Activated gamma-delta T cell treated with anti-CD3 and anti-CD28 coated beads, Interleukin-2, amount 50 U/mL, for 16 hours (primary cell): ENCODE measurements around the gene LRFN2.

ENCODE experiments used
- DNase-seq: peaks from one replicate; pipeline ENCODE4 v3.0.0-alpha.2; 2020; ENCODE audit warnings: low read depth

LRFN2 gene

DNA sequence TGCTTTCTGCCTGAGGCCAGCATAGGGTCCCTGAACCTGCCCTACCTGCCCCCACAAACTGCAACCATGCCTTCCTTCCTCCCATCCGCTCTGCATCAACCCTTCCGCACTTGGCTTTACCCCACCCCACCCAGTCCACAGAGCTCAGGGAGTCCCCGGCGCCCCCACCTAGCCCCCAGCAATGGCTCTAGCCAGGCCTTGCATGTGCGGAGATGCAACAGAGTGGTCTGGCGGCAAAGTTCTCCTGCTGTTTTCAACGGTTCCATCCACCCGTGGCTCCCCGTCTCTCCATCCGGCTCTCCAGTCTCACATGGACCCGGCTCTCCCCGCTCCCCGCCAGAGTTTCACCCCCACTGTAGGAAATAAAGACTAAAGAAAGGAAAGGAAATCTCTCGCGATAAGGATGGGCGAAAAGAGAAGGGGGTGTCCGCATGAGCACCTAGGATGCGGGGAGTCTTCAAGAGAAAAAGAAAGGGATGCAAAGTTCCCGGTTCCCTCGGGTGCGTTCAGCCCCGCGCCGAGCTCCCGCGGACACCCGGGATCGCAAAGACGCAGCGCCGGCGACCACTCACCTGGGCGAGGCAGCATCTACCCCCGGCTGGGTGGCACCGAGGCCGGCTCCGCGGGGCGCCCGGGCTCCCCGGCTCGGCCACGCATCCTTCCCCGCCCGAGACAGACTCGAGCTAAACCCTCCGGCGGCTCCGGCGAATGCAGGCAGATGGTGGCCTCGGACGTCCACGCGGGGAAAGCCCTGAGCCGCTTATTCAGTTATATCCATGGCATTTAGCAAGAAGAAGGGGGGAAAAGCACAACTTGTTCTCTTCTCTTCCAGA lies 579 bp downstream of the LRFN2 start:
- no peak for DNase-seq

DNA sequence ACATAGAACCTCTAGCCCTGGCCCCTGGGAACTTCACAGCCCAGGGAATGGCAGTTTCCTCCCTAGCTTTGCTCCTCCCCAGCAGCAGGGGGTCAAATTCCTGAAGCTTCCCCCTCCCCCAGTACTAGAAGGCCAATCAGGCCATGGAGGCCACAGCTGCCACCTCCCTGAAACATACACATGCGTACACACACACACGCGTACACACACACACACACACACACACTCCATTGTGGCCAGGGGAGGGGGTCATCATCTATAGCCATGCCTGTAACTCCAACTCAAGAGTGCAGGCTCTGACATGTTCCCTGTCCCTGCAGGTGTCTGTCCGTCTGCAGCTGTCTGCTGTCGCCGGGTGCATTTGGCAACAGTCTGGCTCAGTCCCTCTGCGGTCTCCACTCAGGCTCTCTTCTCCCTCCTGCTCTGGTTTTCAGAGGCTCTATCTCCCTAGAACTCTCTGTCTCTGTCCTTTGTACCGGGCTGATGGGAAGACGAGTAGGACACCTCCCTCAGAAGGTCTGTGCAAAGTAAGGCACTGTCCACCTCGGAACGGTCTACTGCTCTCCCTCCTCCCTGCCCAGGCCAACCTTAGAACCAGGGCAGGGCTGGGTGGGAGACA lies 1.4 kb downstream of the LRFN2 start:
- DNase-seq = no peak

DNA sequence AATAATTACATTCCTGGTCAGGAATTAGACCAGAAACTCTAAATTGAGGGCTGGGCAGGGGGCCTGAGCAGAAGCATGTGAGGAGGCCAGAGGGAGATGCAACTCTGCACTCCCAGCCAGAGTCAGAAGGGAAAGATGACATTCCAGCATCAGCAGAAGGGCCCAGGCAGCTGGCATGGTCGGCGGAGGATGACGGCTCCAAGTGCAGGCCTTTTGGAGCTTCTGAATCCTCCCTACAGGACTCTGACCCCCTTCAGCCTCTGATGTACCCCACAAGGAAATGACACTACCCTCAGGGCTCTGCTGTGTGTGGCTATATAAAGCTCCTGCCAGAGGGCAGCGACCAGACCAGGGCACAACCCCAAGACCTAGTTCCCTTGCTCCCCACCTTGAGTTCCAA lies 1.9 kb downstream of the LRFN2 start:
- no peak for DNase-seq

DNA sequence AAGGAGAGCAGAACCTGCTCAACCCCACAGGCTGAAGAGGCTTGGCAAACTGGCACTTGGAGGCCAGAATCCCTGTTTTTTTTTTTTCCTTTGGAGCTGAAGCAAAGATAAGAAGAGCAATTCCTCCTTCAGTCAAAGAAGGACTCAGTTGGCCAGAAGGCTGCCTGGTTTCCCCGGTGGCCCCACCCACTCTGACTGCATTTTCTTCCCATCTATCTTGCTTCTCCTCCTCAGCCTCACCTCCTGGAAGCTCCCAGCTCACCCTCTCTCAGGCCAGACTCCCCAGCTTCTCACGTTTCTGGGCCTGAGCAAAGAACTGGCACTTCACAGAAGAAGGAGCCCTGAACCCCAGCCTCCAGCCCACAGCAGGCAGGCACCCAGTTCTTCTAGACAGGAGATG lies 2.4 kb downstream of the LRFN2 start:
- DNase-seq = no peak

DNA sequence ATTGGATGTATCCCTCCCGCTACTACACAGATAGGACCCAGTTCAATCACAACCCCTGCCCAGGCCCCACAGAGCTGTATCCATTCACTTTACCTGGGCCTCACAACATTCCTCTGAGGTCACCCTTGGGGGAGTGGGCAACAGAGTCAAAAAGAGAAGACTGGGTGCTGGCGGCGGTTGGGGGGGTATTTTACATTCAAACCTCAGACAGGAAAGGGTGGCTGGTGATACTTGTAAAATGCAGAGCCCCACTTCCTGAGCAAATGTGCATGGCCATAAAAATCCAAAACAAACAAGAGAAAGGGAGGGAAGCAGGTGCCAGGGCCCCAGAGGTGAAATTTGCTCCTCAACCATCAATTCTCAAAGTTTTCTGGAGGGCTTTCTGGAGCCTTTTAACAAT lies 3.5 kb downstream of the LRFN2 start:
- DNase-seq = no peak

DNA sequence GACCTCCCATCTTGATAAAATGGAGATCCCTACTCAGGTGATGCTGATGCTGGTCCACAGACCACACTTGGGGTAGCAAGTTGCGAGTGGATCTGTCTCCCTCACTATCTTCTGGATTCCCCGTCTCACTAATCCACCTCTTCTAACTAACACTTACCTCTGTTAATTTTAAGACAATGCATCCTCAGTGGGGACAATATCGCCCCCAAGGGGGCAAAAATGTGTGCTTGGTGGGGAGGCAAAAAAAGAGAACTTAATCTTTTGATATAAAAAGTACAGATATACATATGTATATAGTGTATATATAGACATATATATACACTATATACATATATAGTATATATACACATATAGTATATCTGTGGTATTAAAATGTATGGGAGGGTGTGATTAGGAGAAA lies 4.3 kb downstream of the LRFN2 start:
- DNase-seq = no peak

DNA sequence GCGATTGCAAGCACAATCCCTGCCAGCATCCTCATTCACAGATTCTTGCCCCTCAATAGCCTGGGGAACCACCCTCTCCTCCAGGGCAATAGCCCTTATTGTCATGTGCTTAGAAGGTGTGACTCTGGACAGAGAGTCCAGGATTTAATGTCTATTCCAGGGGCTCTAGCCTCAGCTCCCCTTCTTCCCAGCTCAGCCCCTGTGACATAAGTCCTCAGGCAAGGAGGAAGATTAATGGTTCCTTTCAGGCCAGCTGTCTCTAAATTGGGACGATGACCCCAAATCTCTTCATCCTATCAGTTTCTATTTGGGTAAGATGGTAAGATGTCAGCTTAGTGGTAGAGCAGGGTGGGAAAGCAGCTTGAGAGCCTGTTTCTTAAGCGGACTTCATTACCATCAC lies 8.1 kb downstream of the LRFN2 start:
- DNase-seq = no peak

DNA sequence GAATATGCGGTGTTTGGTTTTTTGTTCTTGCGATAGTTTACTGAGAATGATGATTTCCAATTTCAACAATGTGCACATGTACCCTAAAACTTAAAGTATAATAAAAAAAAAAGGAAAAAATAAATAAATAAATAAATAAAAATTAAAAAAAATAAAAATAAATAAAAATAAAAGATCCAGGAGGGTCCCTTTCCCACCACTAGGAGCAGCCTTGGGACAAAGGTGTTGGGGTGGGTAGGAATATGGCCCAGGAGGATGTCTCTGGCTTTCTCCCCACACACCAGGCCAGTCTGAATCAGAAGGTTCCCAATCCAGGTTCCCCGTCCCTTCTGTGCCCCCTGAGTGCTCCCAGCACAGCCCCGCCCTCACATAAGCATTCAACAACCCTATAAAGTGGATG lies 9.5 kb downstream of the LRFN2 start:
- no peak for DNase-seq

DNA sequence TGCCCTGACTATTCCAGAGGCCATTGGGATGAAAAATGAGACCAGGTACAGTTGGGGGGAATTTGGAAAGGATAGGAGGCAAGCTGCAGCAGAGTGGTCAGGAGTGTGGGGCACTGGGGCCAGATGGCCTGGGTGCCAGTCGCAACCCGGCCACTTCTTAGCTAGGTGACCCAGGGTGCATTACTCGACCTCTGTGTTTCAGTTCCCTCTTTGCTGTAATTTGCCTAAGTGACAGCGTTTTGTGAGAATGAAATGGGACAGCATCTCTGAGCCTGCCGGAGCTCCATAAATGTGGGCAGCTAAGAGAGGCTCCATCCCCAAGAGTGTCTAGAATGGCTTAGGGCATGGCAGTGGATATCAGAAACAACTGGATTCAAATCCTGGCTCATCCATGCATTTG lies 13.9 kb downstream of the LRFN2 start:
- DNase-seq = no peak

DNA sequence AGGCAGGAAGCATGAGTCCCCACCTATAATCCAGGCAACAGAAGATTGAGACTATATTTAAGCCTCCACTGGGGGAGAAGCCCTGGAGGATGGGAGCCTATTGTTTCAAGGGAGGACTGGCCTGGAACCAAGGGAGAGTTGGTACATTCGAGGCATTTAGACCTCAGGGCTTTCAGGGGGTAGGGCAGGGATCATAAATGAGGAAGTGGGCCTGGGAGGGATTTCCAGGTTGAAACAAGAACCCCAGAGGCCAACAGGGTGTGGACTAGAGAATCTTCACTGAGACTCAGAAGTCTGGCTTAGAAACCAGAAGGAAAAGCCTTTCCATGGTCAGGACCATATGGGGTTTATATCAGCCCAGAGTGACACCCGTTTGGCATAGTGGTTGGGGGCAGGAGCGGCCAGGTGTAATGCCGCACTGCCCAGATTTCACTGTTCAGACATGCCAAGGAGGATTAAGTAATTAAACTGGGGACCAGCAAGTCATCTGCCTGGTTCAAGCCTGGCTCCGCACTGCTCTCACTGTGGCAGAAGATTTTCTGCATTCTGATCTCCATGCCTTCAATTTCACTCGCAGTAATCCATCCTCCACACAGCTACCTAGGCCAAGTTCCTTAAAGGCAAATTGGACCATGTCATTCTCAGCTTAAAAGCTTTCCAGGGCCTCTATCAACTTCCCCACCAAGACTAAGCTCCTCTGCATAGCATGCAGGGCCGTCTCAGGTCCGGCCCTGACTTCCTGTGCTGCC lies 17.8 kb downstream of the LRFN2 start:
- DNase-seq = no peak

DNA sequence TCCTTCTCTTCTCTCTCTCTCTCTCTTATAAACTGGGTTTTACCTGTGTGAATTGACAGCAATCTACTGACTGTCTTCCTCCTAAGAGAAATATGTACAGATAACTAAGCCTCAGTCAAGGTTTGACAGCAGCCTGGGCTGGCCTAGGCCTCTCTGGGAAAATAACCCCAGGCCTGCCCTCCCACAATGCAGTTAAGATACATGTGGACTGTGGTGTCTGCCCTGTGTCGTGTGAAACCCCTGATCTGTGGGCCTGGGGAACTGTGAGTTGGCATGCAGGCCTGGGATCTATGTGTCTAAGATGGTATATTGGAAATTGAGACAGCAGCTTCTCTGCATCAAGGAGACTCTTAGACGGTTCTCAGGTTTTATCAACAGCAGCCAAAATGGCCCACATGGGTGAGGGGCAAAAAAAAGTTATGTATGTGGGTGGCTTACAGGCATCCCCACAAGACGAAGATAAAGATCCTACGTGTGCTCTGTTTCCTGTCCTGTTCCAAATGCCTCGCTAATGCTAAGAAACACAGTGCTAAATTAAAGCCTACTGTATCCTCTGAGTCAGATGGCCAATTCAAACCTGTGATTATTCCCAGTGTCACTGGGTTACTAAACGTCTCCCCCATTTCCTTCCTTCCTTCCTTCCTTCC lies 19.0 kb downstream of the LRFN2 start:
- DNase-seq = no peak

DNA sequence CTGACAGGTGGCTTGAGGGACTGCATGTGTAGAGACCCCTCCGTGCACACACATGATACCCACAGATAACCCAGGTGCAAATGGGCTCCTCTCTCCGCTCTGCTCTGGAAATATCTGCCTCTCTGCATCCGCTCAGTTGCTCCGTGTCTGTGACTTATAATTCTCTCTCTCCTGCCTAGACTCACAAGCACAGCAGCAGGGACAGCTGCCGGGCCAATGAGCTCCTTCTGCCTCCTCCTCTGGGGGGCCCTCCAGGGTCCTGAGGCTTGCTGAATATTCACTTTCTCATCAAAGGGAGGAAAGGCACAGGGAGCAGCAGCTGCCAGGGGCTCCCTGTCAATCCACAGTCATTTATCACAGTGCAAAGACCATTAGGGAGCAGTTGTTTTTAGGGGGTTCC lies 24.1 kb downstream of the LRFN2 start:
- DNase-seq = no peak

DNA sequence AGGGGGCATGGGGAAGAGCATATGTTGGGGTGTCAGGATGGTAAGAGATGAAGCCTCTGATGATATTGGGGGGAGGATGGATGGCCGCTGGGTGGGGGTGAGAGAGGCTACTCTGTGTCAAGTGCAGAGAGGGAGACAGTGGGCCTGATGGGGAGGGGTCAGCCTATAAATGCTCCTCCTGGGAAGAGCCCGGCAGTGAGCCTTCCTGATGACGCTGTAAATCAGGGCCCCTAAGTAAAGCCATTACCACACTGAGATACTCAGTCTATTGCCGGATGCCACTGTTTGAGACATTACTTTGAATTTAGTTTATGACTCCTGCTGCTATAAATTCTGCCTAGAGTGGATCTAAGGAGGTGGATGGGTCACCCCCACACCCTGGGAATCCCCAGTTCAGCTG lies 28.1 kb downstream of the LRFN2 start:
- DNase-seq = no peak

DNA sequence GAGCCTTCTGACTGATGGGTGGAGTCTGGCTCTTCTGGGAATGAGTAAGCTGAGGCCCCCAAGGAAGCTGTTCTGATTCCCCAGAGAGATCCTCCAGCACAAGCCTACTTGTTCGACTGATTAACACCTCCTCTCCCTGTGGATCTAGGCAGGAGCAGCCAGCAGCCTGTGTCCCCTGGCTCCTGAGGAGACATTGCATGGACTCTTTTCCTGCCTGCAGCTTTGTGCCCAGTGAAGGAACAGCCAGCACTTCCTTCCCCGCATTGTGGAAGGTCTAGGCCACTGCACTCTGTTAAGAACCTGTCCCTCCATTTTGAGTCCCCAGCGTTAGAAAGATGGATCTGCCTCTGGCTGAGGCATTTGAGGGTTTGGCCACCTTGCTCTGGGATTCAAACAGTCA lies 29.1 kb downstream of the LRFN2 start:
- no peak for DNase-seq

DNA sequence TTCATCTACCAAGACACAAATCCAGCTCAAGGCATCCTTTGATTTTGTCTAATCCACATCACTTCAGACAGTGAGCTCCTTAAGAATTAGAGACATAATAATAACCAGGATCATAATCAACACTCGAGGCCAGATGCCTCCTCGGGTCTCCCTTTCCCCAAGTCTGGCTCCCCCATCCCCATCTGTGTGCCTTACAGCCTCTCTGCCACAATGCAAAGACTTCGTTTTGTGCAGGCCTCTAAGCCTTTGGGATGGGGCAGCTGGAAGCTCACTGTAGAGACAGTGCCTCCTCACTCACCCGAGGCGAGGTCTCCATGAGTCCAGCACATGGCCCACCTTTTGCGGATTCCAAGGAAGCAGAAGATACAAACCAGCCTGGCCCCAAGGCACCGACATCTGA lies 30.3 kb downstream of the LRFN2 start:
- DNase-seq = no peak

DNA sequence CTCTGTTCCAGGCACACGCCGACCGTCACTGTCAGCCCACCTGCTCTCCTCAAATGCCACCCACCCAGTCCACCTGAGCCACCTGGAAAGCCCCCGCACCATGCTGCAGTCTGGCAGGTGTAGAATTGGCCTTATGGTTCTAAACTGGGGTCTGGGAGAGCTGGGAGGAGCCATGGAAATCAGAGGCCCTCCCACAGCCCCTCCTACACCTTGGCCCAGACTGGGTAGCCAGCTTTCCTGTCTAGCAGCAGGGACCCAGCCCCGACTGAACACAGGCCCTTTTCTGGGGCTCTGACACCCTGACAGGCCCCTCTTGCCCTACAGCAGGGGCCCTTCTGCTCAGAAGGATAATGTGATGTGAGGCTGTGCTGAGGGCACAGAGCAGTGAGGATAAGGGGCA lies 31.1 kb downstream of the LRFN2 start:
- no peak for DNase-seq

DNA sequence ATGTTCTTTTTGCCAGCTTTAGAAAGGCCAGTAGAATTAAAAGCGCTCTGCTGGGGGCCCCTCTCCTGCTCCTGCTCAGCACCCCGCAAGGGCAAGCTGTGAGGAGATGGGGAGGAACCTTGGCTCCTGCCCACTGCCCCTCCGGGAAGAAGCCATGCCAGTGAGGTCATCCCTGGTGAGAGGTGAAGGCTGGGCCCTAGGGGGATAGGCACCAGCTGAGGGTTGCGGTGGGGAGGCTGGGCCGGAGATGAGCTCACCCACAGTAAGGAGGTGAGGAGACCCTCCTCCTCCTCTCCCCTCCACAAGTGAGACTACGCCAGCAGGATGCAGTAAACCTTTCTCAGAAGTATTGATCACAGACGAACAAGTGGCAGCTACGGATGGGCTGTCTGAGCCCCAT lies 32.1 kb downstream of the LRFN2 start:
- no peak for DNase-seq

DNA sequence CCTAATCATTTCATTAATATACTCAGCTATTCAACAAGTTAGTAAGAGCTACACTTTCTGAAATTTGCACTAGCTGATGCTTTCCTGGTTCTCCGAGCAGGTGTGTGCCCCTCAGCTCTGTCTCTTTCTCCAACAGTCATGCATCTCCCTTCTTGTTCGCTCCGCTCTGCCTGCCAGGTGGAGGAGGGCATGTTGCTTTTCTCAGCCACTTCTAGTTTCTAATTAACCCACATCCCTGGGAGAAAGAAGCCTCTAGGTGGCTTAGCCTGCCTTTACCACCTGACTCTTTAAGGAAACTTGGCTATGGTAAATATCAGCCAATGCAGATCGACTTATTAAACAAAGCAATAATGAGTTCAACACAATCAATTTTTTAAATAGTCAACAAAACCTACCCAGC lies 34.2 kb downstream of the LRFN2 start:
- DNase-seq = no peak

DNA sequence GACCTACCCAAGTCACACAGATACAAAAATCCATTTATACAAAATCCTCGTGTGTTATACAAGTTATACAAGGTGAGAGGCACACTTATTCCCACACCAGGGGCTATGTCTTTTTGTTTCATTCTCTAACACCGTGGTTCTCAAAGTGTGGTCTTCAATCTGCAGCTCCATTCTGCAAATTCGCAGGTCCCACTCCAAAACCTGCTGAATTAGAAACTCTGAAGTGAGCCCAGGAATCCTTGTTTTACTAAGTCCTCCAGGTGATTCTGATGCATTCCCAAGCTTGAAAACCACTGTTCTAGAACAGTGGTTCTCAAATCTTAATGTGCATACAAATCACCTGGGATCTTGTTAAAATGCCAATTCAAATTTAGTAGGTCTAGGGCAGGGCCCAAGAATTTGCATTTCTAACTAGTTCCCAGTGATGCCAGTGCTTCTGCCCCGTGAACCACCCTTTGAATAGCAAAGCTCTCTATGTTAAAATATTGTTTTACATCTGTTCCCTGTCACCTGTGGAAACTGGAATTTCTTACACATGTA lies 35.1 kb downstream of the LRFN2 start:
- DNase-seq = no peak

DNA sequence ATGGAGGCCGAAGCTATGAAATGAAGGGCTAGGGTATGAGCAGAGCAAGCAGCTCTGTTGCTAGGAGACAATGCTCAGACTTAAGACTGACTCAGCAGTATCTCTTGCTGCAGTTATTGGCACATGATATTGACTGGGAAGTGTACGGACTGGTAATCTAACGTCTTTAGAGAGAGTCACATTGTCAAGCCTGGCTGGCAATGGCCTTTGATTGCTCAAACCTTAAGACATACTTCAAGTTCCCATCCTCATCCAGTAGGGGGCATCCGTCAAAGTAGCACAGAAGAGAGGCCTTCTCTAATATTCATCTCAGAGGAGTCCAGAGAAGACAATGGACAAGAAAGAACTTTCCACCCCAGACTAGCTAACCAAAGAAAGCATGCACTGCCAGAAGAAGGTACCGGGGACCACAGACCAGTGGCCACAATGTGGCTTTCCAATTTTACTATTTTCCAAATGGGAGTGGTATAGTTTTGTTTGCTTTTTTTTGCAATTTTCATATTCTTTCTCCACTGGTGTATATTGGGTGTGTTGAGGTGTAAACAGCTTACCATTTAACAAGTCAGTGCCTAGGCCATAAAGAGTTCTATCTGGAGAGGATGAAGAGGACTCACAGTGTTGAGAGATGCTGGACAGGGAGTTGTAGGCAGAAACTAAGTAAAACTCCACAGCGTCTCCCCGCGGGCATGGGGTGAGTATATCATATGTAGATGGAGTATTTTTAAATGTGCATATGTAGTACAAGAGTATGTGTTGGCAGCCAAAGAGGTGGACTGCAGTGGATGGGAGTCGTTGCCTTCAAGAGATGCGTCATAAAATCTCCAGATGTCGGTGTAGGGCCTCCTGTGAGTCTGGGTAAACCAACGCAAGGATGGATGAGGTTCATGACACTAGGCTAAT lies 36.7 kb downstream of the LRFN2 start:
- DNase-seq = no peak

DNA sequence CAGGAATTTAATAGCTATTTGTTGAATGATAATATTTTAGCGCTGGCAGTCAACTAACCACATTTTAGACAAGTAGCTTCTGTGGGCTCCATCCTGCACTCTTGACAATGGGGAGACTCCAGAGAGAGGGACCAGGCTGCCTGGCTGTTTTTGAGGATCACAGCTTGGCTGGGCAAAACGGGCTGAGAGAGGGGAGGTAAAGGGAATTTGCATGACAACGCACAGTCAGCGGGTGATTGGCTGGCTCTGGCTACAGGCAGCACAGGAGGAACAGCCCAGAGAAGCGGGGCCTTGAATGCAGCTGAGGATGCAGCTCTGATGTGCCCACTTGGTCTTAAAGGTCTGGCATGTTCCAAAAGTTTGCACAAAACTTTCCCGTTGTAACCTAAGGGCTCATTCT lies 41.2 kb downstream of the LRFN2 start:
- no peak for DNase-seq
